ENCODE measurements around the gene DOK6. TPM values are rescaled to one million over a fixed set of nuclear protein-coding genes. Genes with fewer than 3 reads are reported as not detected.
A peak's percentile ranks its signal among the peaks of the same experiment; 100 is the strongest.

DOK6 gene
- total and polyA plus RNA-seq, 8 donors, result 0.15 to 1.3 (median 0.33) TPM

DNA sequence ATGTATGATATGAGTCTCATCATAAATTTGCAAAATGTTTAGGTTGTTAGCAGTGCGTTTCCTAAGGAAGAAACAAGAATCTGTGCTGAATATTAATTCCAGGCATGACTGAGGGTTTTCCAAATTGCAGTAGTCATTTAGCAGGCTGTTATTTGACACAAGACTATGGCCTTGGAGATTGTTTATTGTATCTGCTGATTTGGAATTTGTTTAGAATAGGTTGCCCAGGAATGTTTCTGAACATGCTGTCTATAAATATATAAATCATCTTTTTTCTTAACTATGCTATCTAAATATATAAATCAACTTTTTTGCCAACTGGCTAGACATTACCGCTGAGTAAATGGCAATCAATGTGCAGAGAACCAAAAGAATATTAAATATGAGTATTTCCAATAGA, 90.9 kb downstream of the DOK6 start:
- 43 to 62% methylated on average over 2 of the region's 2 CpGs for WGBS, 2 donors
- Histone ChIP-seq H3K9me3 (no peaks in the 10 kb centered on the region), H3K27me3 (no peaks in the 10 kb centered on the region), H3K27ac (no peak overlapping the region), H3K4me3 (no peak overlapping the region), H3K4me1 (no peaks in the 10 kb centered on the region), H3K36me3 (no peaks in the 10 kb centered on the region)
- TF ChIP-seq, protein P1, sequence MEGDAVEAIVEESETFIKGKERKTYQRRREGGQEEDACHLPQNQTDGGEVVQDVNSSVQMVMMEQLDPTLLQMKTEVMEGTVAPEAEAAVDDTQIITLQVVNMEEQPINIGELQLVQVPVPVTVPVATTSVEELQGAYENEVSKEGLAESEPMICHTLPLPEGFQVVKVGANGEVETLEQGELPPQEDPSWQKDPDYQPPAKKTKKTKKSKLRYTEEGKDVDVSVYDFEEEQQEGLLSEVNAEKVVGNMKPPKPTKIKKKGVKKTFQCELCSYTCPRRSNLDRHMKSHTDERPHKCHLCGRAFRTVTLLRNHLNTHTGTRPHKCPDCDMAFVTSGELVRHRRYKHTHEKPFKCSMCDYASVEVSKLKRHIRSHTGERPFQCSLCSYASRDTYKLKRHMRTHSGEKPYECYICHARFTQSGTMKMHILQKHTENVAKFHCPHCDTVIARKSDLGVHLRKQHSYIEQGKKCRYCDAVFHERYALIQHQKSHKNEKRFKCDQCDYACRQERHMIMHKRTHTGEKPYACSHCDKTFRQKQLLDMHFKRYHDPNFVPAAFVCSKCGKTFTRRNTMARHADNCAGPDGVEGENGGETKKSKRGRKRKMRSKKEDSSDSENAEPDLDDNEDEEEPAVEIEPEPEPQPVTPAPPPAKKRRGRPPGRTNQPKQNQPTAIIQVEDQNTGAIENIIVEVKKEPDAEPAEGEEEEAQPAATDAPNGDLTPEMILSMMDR (IDR thresholded peaks at IDR 0.05), result no peak
- intact Hi-C loops (cut with DNase I), result no loop called here
- FAIRE-seq (no peak), DNase-seq (no peak), ATAC-seq (no peak)

DNA sequence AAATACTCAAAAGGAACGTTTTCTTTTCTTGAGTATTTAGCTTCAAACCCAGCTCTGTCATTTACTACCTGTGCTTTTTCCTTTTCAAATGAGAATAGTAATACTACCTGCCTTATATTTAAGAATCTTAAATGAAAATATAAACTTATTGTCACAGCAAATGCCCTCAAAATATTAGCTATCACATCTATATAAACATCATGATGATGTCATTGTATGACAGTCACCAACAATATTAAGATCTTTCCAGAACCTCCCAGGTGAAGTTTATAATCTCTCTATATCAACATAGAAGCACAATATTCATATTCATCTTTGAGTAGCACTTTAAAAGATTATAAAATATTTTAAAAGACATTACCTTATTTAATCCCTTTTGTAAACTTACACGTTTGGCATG, 92.2 kb downstream of the DOK6 start:
- H3K36me3 ChIP-seq, result no peaks in the 10 kb centered on the region
- H3K4me3 ChIP-seq, result no peak overlapping the region
- H3K4me1 ChIP-seq, result no peaks in the 10 kb centered on the region
- TF ChIP-seq, protein P1 (IDR thresholded peaks at IDR 0.05), result no peak
- H3K9me3 ChIP-seq, result no peaks in the 10 kb centered on the region
- 46 to 73% methylated on average over 2 of the region's 2 CpGs for WGBS, 2 donors
- no peak for FAIRE-seq
- H3K27me3 ChIP-seq, result no peaks in the 10 kb centered on the region
- ATAC-seq, result no peak
- intact Hi-C loops (cut with DNase I), result no loop called here
- DNase-seq, result no peak
- H3K27ac ChIP-seq, result no peak overlapping the region

DNA sequence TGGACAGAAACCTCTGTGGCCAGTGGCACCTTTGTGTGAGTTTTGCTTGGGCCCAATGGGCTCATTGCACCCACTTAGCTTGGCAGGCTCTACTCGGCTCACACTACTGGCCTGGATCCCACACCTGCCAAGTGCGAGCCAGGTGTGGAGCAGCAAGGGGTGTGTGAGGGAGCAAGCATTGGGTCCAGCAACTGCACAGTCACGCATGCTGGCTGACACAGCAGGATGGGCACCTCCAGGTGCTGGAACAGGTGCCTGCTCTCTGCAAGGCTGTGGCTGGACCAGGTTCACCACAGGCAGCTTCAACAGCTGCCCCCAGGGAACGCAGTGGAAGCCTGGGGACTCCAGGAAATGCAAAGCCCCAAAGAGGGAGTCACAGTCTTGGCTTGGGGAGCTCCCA, 94.2 kb downstream of the DOK6 start:
- WGBS, 2 donors, result 80 to 83% methylated on average over 4 of the region's 4 CpGs
- DNase-seq (no peak), FAIRE-seq (no peak), ATAC-seq (no peak)
- Histone ChIP-seq H3K4me1 (no peaks in the 10 kb centered on the region), H3K9me3 (no peaks in the 10 kb centered on the region), H3K4me3 (no peak overlapping the region), H3K27me3 (no peaks in the 10 kb centered on the region), H3K27ac (no peak overlapping the region), H3K36me3 (no peaks in the 10 kb centered on the region)
- intact Hi-C loops (cut with DNase I), result no loop called here
- TF ChIP-seq, protein P1 (IDR thresholded peaks at IDR 0.05), result no peak

DNA sequence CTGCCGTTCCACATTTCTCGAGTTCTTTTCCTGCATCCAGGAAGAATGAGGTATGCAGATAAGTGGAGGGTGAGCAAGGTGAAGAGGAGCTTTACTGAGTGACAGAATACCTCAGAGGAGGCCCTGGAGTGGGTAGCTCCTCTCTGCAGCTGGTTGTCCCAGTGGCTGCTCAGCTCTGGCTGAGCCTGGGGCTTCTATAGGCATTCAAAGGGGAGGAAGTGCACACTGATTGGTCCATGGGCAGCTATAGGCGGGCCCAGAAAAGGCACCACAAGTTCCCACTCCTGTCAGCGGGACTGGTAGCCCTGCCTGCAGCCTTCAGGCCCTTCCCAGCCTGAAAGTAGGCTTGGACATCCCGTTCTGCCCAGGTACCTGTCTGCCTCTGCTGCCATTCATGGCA, 94.7 kb downstream of the DOK6 start:
- 72 to 97% methylated on average over 5 of the region's 5 CpGs for WGBS, 2 donors
- no peak for FAIRE-seq
- peak in 1 of 6 donors; percentile 25 for DNase-seq
- no peak overlapping the region for H3K4me3 ChIP-seq
- H3K27ac ChIP-seq, result no peak overlapping the region
- TF ChIP-seq, protein P1 (IDR thresholded peaks at IDR 0.05), result no peak
- intact Hi-C loops (cut with DNase I), result no loop called here
- H3K4me1 ChIP-seq, result no peaks in the 10 kb centered on the region
- H3K36me3 ChIP-seq, result no peaks in the 10 kb centered on the region
- no peak for ATAC-seq
- no peaks in the 10 kb centered on the region for H3K27me3 ChIP-seq
- no peaks in the 10 kb centered on the region for H3K9me3 ChIP-seq

DNA sequence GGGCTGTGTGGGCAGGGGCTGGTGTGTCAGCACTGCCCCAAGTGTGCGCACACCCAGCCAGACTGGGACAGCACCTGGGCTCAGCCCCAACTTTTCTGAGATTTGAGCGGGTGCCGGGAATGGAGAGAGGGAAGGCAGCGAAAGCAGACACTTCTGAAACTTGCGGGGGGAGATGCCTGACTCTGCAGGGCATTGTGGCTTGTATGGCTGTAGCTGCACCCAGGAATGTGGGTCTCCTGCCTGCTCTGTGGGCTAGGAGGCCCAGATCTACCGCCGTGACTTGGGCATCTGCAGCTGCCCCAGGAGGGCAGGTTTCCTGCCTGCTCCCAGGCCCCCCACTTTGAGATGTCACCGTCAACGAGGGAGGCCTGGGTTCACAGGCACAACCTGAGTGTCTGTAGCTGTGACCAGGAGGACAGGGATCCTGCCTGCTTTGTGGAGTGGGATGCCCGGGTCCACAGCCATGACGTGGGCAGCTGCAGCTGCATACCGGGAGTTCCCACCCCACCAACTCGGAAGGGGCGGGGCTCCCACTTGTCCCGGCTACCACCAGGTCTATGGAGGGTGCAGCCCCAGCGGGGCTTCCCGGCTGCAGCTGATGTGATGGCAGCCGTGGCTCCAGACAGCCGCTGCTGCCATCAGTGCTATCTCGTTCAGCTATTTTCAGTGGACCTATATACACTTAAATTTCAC, 95.3 kb downstream of the DOK6 start:
- peak in 2 of 6 donors; percentile 14 to 46 for DNase-seq
- no peak for ATAC-seq
- intact Hi-C loops (cut with DNase I), result no loop called here
- no peaks in the 10 kb centered on the region for H3K9me3 ChIP-seq
- no peak for FAIRE-seq
- TF ChIP-seq, protein P1 (IDR thresholded peaks at IDR 0.05), result no peak
- no peaks in the 10 kb centered on the region for H3K4me1 ChIP-seq
- H3K36me3 ChIP-seq, result no peaks in the 10 kb centered on the region
- no peak overlapping the region for H3K4me3 ChIP-seq
- H3K27ac ChIP-seq, result no peak overlapping the region
- WGBS, 2 donors, result 81 to 88% methylated on average over 20 of the region's 20 CpGs
- H3K27me3 ChIP-seq, result no peaks in the 10 kb centered on the region
